Nucleus accumbens (tissue), 56 donors: ENCODE results near the gene CIT.

Source experiments
- DNase-seq, 56 donors: peaks; one replicate each; lab custom pipeline; 2025; lab: John Stamatoyannopoulos, UW

Gene CIT

GRCh38 chr12:119681728-119682638 is 195.1 kb downstream of the CIT start:
- no peak for DNase-seq

DNA sequence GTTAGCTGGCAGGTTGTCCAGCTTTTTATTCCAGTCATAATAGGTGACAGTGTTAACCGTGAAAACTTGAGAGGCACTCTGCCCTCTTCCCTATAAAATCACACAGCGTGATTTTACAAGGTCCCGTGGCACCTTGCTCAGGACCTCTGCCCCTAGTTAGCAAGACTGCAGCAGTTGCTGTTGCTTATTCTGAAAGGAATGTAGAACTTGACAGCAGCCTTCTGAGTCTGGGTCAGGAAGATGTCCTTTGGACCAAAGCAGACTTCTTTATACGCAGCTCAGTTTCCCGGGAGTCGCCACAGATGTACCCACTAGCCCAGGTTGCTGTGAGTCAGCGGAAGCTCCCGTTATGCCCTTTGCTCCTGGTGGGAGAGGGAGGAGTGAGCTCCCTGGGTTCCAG is 196.0 kb downstream of the CIT start:
- DNase-seq = no peak

GRCh38 chr12:119679490-119679889 is 197.6 kb downstream of the CIT start:
- DNase-seq = no peak

DNA sequence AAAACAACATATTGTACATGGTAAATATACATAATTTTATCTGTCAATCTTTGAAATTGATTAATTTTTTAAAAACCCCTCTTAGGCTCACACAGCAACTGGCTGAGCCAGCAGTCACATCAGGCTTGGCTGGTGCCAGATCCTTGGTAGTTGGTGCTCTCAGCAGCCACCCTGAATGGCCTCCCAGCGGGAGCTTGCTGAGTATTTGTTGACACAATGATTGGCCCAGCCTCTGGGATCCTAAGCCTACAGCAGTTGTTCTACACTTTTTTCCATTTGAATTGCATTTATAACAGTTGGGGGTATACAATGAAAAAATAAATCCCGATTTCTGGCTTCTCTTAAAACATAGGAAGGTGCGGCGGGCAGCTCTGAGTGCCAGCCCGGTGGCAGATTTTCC is 198.0 kb downstream of the CIT start:
- no peak for DNase-seq

- DNase-seq = no peak
Observed at GRCh38 chr12:119678459-119678858, 198.7 kb downstream of the CIT start.

DNA sequence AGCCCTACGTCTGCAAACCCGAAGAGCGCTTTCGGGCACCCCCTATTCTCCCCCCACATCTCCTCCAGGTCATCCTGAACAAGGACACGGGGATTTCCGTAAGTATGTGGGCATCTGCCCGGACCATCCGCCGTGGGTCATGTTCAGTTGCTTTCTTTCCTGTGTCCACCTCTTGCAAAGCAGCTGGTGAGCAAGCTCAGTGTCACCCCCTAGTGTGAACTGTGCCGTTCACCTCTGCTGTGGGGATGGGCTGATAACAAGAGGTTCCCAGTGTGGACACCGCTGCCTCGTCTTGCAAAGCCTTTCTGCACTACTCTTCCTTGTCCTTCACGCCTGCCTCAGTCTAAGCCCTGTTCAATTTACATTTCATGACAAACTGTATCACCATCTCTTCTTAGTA is 200.5 kb downstream of the CIT start:
- DNase-seq = no peak

- DNase-seq = no peak
Observed at GRCh38 chr12:119676022-119676421, 201.1 kb downstream of the CIT start.

- no peak for DNase-seq
Observed at GRCh38 chr12:119674560-119674959, 202.6 kb downstream of the CIT start.

- no peak for DNase-seq
Observed at GRCh38 chr12:119673634-119674033, 203.5 kb downstream of the CIT start.

- no peak for DNase-seq
Observed at GRCh38 chr12:119672194-119672593, 204.9 kb downstream of the CIT start.

- DNase-seq = no peak
Observed at GRCh38 chr12:119671070-119671469, 206.1 kb downstream of the CIT start.

- DNase-seq = no peak
Observed at GRCh38 chr12:119669744-119670472, 207.2 kb downstream of the CIT start.

DNA sequence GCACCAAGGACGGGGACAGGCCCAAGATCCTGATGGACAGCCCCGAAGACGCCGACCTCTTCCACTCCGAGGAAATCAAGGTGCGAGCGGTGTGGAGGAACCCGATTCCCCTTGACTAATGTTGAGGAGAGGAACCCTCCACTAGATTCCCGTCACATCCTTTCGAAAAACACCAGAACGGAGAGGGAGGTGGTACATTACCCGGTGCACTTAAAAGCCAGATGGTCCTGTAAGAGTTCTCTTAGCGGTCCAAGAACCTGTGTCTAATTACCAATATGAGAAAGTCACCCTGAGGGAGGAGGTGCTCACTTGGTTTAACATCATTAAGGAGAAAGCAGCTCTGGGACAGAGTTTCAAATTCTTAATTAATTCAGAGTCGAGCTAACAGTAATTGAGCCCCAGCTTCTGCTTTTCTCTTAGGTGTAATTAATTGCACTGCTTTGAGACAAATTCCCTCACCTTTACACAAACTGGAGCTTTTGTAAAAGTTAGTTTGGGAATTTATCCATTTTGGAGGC is 208.7 kb downstream of the CIT start:
- DNase-seq = peak in 3 of 56 donors; percentile 23 to 44 (median 28)

DNA sequence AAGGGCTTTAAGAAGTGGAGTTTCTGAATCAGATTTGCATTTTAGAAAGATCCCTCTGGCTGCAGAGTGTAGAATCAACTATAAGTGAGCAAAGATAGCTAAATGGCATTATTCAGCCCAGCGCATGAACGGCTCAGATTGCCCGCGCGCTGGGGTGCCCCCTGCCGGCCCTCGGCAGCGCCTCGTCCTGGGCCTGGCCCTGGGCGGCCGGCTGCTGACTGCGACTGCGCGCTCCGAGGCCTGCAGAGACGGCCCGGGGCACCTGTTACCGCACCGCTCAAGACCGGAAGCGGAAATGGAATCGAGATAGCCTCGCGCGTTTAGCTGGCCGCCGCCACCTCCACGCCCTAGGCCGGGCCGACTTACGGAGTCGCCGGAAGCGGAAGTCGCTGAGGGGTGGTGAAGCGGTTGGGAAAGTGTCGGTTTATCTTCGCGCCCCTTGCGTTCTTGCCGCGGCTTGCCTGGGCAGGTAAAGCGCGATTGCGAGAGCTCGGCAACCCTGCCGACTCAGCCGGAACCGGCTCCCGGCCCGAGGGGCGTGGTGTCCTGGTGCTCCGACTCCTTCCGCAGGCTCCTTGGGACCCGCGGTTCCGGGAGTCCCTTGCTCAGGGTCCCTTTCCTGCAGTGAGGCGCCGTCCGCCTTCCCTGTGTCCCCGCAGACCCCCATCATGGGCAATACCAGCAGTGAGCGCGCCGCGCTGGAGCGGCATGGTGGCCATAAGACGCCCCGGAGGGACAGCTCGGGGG is 209.4 kb downstream of the CIT start, which contains the start of gene PRKAB1:
Gene PRKAB1, plus strand, starts transcription at position 557 of the 747 bp plus-strand sequence. Its CDS starts 112 bp downstream, at position 669.
- peak; percentile 68 to 97 (median 91) for DNase-seq

DNA sequence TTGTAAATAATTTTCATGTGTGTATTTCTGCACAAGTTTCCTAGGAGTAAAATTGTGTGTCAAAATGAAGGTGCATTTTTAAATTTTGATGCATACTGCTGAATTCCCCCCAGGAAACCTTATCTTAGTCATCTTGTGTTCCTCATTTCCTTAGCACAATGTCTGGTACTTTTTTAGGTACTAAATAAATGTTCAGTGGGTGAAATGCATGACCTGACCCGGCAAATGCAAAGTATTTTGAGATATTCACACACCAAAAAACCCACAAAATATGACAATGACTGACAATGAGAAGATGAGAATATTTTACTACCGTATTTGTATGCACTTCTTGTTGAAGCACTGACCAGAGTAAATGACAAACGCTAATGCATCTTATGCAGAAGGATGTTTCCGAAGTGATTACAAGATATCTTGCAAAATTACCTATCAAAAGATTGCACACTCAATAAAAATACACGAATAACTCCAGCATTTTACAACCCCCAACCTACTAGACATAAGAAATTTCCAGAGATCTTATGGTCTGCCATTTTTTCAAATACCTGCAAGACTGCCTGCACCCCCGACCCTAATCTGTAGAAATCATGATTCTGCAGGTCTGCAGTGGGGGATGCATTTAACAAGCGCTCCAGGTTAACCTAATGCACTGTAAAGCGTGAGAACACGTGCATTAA is 210.1 kb downstream of the CIT start:
- no peak for DNase-seq

DNA sequence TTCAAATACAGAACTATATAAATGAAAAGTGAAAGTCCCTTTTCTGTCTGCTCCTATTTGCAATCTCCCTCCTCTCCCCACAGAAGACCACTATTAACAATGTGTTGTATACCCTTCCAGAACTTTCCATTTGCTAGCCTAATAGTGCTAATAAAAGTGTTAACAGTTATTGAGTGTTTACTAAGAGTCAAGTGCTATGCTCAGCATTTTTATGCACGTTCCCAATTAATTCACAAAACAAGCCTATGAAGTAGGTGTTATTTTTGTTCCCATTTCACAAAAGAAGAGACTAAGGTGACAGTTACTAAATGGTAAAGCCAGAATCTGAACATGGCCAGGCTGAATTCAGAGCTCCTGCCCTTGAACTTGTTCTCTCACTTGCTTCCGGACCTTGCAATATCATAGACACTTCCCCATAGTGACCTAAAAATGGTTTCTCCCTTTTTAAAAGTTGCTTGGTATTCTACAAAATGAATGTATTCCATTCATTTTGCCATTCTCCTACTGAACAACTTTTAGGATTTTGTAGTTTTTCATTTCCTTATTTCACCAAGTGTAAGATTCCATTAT is 210.8 kb downstream of the CIT start:
- no peak for DNase-seq

- no peak for DNase-seq
Observed at GRCh38 chr12:119665164-119665929, 211.8 kb downstream of the CIT start.

GRCh38 chr12:119664642-119665041 is 212.5 kb downstream of the CIT start:
- DNase-seq = no peak

- DNase-seq = no peak
Observed at GRCh38 chr12:119661882-119662281, 215.2 kb downstream of the CIT start.
